ENCODE data around the gene TRIOBP. TPM values are rescaled to one million over a fixed set of nuclear protein-coding genes. Genes with fewer than 3 reads are reported as not detected.

Gene TRIOBP
- total and polyA plus RNA-seq, 7 donors = 51.7 to 140 (median 82.8) TPM

DNA sequence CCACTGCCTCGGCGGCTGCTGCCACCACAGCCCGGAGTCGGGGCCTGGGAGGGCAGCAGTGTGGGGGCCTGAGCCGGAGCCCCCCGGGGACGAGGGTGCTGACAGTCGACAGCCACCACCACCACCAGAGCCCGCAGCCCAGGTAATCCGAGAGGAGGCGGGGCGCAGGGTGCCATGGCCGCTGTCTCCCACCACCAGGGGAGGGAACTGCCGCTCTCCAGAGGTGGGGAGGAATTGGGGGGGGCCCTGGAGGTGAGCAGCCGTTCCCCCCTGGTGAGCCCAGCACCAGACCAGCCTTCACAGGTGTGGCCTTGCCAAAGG lies 12.6 kb downstream of the TRIOBP start:
- TF ChIP-seq CTCF (IDR thresholded peaks at IDR 0.05) (no peak), POLR2AphosphoS5 (IDR thresholded peaks at IDR 0.05) (no peak), POLR2A (IDR thresholded peaks at IDR 0.05) (no peak), EP300 (IDR thresholded peaks at IDR 0.05) (no peak)
- Histone ChIP-seq H3K4me1 (no peaks in the 10 kb centered on the region), H3K9me3 (no peaks in the 10 kb centered on the region), H3K36me3 (no peaks in the 10 kb centered on the region), H3K4me3 (no peak overlapping the region), H3K27me3 (no peaks in the 10 kb centered on the region), H3K27ac (no peak overlapping the region)
- WGBS, 2 donors = 96 to 97% methylated on average over 15 of the region's 15 CpGs
- DNase-seq = no peak
- intact Hi-C loops (cut with DNase I) = no loop called here

GRCh38 chr22:37710675-37711074 lies 13.8 kb downstream of the TRIOBP start:
- intact Hi-C loops (cut with DNase I) = no loop called here
- Histone ChIP-seq H3K36me3 (no peaks in the 10 kb centered on the region), H3K4me1 (no peaks in the 10 kb centered on the region), H3K27ac (no peak overlapping the region), H3K4me3 (no peak overlapping the region), H3K9me3 (no peaks in the 10 kb centered on the region), H3K27me3 (no peaks in the 10 kb centered on the region)
- no peak for DNase-seq
- no peak for TF ChIP-seq CTCF (IDR thresholded peaks at IDR 0.05)
- no peak for TF ChIP-seq EP300 (IDR thresholded peaks at IDR 0.05)
- no peak for TF ChIP-seq POLR2A (IDR thresholded peaks at IDR 0.05)
- TF ChIP-seq POLR2AphosphoS5 (IDR thresholded peaks at IDR 0.05) = no peak
- 46 to 79% methylated on average over 3 of the region's 3 CpGs for WGBS, 2 donors

DNA sequence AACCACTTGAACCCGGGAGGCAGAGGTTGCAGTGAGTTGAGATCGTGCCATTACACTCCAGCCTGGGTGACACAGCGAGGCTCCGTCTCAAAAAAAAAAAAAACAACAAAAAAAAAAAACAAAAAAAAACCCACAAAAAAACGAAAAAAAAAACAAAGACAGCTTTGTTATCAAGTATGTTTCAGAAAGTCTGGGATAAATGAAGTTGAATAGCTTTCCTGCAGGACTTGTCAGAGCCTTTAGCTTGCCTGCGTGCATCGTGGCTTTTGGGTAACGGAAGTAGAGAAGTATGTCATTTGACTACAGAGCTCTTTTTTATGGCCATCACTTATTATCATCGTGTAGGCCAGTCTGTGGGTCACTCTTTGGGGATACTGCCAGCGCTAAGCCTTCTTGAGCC lies 14.6 kb downstream of the TRIOBP start:
- no peaks in the 10 kb centered on the region for H3K9me3 ChIP-seq
- intact Hi-C loops (cut with DNase I) = no loop called here
- TF ChIP-seq CTCF (IDR thresholded peaks at IDR 0.05) (no peak), POLR2A (IDR thresholded peaks at IDR 0.05) (no peak), POLR2AphosphoS5 (IDR thresholded peaks at IDR 0.05) (no peak), EP300 (IDR thresholded peaks at IDR 0.05) (no peak)
- H3K4me1 ChIP-seq = no peaks in the 10 kb centered on the region
- H3K36me3 ChIP-seq = no peaks in the 10 kb centered on the region
- 90 to 91% methylated on average over 10 of the region's 10 CpGs for WGBS, 2 donors
- no peak overlapping the region for H3K4me3 ChIP-seq
- H3K27ac ChIP-seq = no peak overlapping the region
- no peaks in the 10 kb centered on the region for H3K27me3 ChIP-seq
- no peak for DNase-seq

- TF ChIP-seq CTCF (IDR thresholded peaks at IDR 0.05) = no peak
- no peak for TF ChIP-seq EP300 (IDR thresholded peaks at IDR 0.05)
- no peak for TF ChIP-seq POLR2AphosphoS5 (IDR thresholded peaks at IDR 0.05)
- no peak for TF ChIP-seq POLR2A (IDR thresholded peaks at IDR 0.05)
- Histone ChIP-seq H3K4me1 (no peaks in the 10 kb centered on the region), H3K27ac (no peak overlapping the region), H3K36me3 (no peaks in the 10 kb centered on the region), H3K4me3 (no peak overlapping the region), H3K9me3 (no peaks in the 10 kb centered on the region), H3K27me3 (no peaks in the 10 kb centered on the region)
- intact Hi-C loops (cut with DNase I) = no loop called here
- 79 to 94% methylated on average over 7 of the region's 7 CpGs for WGBS, 2 donors
- no peak for DNase-seq
Observed at GRCh38 chr22:37713761-37714160, 16.9 kb downstream of the TRIOBP start.

- TF ChIP-seq EP300 (IDR thresholded peaks at IDR 0.05) (no peak), POLR2A (IDR thresholded peaks at IDR 0.05) (no peak), POLR2AphosphoS5 (IDR thresholded peaks at IDR 0.05) (no peak), CTCF (IDR thresholded peaks at IDR 0.05) (no peak)
- 91 to 93% methylated on average over 2 of the region's 2 CpGs for WGBS, 2 donors
- Histone ChIP-seq H3K4me3 (no peak overlapping the region), H3K9me3 (no peaks in the 10 kb centered on the region), H3K27ac (no peak overlapping the region), H3K36me3 (no peaks in the 10 kb centered on the region), H3K4me1 (no peaks in the 10 kb centered on the region), H3K27me3 (no peaks in the 10 kb centered on the region)
- intact Hi-C loops (cut with DNase I) = no loop called here
- DNase-seq = no peak
Observed at GRCh38 chr22:37714634-37715033, 17.8 kb downstream of the TRIOBP start.
